Measurements from ENCODE around the gene FUT8. TPM values are rescaled to one million over a fixed set of nuclear protein-coding genes. Genes with fewer than 3 reads are reported as not detected.
"Not testable (repeated sequence)": the region's sequence is repeated elsewhere in the genome, so short reads cannot be mapped to it uniquely, and the experiment has no call there.

The FUT8 gene
- total RNA-seq, 1 donor, result 124 TPM

DNA sequence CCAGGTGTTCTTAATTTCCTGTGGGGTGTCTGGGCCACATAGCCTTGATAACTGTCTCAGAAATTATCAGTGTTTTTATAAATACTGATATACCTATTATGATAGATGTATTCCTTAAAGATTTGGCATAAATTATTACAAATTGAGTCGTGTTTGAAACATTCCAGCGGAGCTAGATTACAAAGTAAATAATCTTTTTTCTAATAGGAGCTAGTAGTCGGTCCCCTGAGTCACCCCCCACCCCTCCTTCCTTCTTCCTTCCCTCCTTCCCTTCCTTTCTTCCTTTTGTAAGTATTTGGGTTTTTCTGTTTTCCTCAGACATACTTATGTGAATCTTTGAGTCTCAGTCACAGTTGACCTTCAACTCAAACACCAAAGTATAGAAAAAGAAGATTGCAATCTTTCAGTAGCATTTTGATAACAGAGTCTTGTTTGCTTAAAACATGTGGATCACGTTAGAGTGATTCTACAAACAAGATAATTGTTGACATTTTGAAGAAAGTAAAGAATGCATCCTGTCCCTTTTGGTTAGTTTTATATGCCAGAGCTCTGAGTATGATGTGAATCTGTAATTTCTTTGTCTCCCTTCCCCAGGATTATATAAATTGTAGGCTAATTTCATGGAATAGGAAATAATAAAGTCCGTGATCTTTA lies 264.0 kb downstream of the FUT8 start:
- no peak for DNase-seq (ENCODE audit: insufficient read length, low spot score, missing footprints)
- H3K36me3 ChIP-seq (ENCODE audit: insufficient read depth, low read length), result no peaks in the 10 kb centered on the region

DNA sequence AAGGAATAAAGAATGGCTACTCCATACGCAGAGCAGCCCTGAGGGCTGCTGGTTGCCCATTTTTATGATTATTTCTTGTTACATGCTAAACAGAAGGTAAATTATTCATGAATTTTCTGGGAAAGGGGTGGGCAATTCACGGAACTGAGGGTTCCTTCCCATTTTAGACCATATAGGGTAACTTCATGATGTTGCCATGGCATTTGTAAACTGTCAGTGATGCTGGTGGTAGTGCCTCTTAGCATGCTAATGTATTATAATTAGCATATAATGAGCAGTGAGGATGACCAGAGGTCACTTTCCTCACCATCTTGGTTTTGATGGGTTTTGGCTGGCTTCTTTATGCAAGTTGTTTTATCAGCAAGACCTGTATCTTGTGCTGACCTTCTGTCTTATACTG lies 273.0 kb downstream of the FUT8 start:
- Histone ChIP-seq H3K4me3 (ENCODE audit: insufficient read depth, low read length) (no peak overlapping the region), H3K27me3 (ENCODE audit: insufficient read depth, low read length) (no peaks in the 10 kb centered on the region), H3K27ac (ENCODE audit: low read depth, low read length) (no peak overlapping the region), H3K4me2 (ENCODE audit: insufficient read depth, low read length) (no peak overlapping the region), H2AFZ (ENCODE audit: low read length) (no peak overlapping the region), H4K20me1 (ENCODE audit: insufficient read depth, low read length) (no peaks in the 10 kb centered on the region), H3K79me2 (ENCODE audit: insufficient read depth, low read length) (no peaks in the 10 kb centered on the region), H3K4me1 (ENCODE audit: insufficient read depth, low read length) (no peaks in the 10 kb centered on the region), H3K36me3 (ENCODE audit: insufficient read depth, low read length) (no peaks in the 10 kb centered on the region), H3K9me3 (ENCODE audit: low read depth, low read length) (no peaks in the 10 kb centered on the region)
- TF ChIP-seq, protein P1, sequence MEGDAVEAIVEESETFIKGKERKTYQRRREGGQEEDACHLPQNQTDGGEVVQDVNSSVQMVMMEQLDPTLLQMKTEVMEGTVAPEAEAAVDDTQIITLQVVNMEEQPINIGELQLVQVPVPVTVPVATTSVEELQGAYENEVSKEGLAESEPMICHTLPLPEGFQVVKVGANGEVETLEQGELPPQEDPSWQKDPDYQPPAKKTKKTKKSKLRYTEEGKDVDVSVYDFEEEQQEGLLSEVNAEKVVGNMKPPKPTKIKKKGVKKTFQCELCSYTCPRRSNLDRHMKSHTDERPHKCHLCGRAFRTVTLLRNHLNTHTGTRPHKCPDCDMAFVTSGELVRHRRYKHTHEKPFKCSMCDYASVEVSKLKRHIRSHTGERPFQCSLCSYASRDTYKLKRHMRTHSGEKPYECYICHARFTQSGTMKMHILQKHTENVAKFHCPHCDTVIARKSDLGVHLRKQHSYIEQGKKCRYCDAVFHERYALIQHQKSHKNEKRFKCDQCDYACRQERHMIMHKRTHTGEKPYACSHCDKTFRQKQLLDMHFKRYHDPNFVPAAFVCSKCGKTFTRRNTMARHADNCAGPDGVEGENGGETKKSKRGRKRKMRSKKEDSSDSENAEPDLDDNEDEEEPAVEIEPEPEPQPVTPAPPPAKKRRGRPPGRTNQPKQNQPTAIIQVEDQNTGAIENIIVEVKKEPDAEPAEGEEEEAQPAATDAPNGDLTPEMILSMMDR (IDR thresholded peaks at IDR 0.05; ENCODE audit: extremely low read depth, low read depth, low read length), result no peak
- no peak for DNase-seq (ENCODE audit: insufficient read length, low spot score, missing footprints)

More for the DNA sequence above, 264.0 kb downstream of the FUT8 start:
- H3K27ac ChIP-seq (ENCODE audit: low read depth, low read length), result no peak overlapping the region
- no peaks in the 10 kb centered on the region for H3K4me1 ChIP-seq (ENCODE audit: insufficient read depth, low read length)
- no peaks in the 10 kb centered on the region for H4K20me1 ChIP-seq (ENCODE audit: insufficient read depth, low read length)
- TF ChIP-seq, protein P1 (IDR thresholded peaks at IDR 0.05; ENCODE audit: extremely low read depth, low read depth, low read length), result no peak
- no peak overlapping the region for H3K4me3 ChIP-seq (ENCODE audit: insufficient read depth, low read length)
- H3K9me3 ChIP-seq (ENCODE audit: low read depth, low read length), result no peaks in the 10 kb centered on the region
- H2AFZ ChIP-seq (ENCODE audit: low read length), result no peak overlapping the region
- no peaks in the 10 kb centered on the region for H3K27me3 ChIP-seq (ENCODE audit: insufficient read depth, low read length)
- H3K4me2 ChIP-seq (ENCODE audit: insufficient read depth, low read length), result no peak overlapping the region
- H3K79me2 ChIP-seq (ENCODE audit: insufficient read depth, low read length), result no peaks in the 10 kb centered on the region

DNA sequence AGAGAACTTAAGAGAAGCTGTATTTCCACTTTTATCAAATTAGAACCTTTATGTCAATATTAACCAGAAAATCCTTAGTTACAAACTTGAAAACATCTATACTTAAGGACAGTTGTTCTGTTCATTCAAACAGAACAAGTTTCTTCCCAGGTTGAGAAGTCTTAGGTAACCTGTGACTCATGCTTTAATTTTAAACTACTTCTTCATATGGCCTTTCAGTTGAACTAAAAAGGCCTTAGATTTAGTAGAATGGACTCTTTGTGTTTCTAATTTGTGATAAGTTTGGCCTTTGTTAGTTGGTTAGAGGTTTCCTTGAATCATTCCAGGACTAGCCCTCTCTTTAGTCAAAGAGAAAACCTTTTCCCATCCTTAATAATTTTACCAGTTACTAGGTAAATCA lies 274.2 kb downstream of the FUT8 start:
- no peaks in the 10 kb centered on the region for H3K36me3 ChIP-seq (ENCODE audit: insufficient read depth, low read length)
- no peak overlapping the region for H3K4me3 ChIP-seq (ENCODE audit: insufficient read depth, low read length)
- no peak overlapping the region for H3K27ac ChIP-seq (ENCODE audit: low read depth, low read length)
- no peaks in the 10 kb centered on the region for H3K79me2 ChIP-seq (ENCODE audit: insufficient read depth, low read length)
- no peaks in the 10 kb centered on the region for H3K27me3 ChIP-seq (ENCODE audit: insufficient read depth, low read length)
- no peaks in the 10 kb centered on the region for H3K4me1 ChIP-seq (ENCODE audit: insufficient read depth, low read length)
- no peak overlapping the region for H3K4me2 ChIP-seq (ENCODE audit: insufficient read depth, low read length)
- no peak for DNase-seq (ENCODE audit: insufficient read length, low spot score, missing footprints)
- no peaks in the 10 kb centered on the region for H3K9me3 ChIP-seq (ENCODE audit: low read depth, low read length)
- H4K20me1 ChIP-seq (ENCODE audit: insufficient read depth, low read length), result no peaks in the 10 kb centered on the region
- TF ChIP-seq, protein P1 (IDR thresholded peaks at IDR 0.05; ENCODE audit: extremely low read depth, low read depth, low read length), result no peak
- no peak overlapping the region for H2AFZ ChIP-seq (ENCODE audit: low read length)

DNA sequence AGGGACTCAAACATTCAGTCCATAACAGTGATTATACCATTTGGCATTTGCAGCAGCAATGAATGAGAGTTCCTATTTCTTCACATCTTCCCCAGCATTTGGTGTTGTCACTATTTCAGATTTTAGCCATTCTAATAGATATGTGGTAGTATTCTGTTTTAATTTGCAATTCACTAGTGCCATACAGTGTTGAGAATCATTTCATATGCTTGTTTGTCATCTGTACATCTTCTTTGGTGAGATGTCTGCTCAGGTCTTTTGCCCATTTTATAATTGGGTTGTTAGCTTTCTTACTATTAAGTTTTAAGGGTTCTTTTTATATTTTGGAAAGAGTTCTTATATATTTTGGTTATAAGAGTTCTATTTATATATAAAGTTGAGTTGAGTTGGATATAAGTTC lies 276.5 kb downstream of the FUT8 start:
- H3K27ac ChIP-seq (ENCODE audit: low read depth, low read length), result no peak overlapping the region
- no peaks in the 10 kb centered on the region for H3K36me3 ChIP-seq (ENCODE audit: insufficient read depth, low read length)
- no peak overlapping the region for H3K4me2 ChIP-seq (ENCODE audit: insufficient read depth, low read length)
- DNase-seq (ENCODE audit: insufficient read length, low spot score, missing footprints), result no peak
- TF ChIP-seq, protein P1 (IDR thresholded peaks at IDR 0.05; ENCODE audit: extremely low read depth, low read depth, low read length), result no peak
- no peaks in the 10 kb centered on the region for H3K4me1 ChIP-seq (ENCODE audit: insufficient read depth, low read length)
- H3K79me2 ChIP-seq (ENCODE audit: insufficient read depth, low read length), result no peaks in the 10 kb centered on the region
- H2AFZ ChIP-seq (ENCODE audit: low read length), result no peak overlapping the region
- no peaks in the 10 kb centered on the region for H3K27me3 ChIP-seq (ENCODE audit: insufficient read depth, low read length)
- no peaks in the 10 kb centered on the region for H3K9me3 ChIP-seq (ENCODE audit: low read depth, low read length)
- no peaks in the 10 kb centered on the region for H4K20me1 ChIP-seq (ENCODE audit: insufficient read depth, low read length)
- H3K4me3 ChIP-seq (ENCODE audit: insufficient read depth, low read length), result no peak overlapping the region

DNA sequence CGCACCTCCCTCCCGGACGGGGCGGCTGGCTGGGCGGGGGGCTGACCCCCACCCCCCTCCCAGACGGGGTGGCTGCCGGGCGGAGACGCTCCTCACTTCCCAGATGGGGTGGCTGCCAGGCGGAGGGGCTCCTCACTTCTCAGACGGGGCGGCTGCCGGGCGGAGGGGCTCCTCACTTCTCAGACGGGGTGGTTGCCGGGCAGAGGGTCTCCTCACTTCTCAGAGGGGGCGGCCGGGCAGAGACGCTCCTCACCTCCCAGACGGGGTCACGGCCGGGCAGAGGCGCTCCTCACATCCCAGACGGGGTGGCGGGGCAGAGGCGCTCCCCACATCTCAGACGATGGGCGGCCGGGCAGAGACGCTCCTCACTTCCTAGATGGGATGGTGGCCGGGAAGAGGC lies 280.0 kb downstream of the FUT8 start:
- not testable (repeated sequence) for H3K79me2 ChIP-seq (ENCODE audit: insufficient read depth, low read length); H3K27ac ChIP-seq (ENCODE audit: low read depth, low read length); H3K9me3 ChIP-seq (ENCODE audit: low read depth, low read length); H3K4me1 ChIP-seq (ENCODE audit: insufficient read depth, low read length); H3K4me2 ChIP-seq (ENCODE audit: insufficient read depth, low read length); DNase-seq (ENCODE audit: insufficient read length, low spot score, missing footprints); H3K4me3 ChIP-seq (ENCODE audit: insufficient read depth, low read length); H3K36me3 ChIP-seq (ENCODE audit: insufficient read depth, low read length); H2AFZ ChIP-seq (ENCODE audit: low read length); H3K27me3 ChIP-seq (ENCODE audit: insufficient read depth, low read length); H4K20me1 ChIP-seq (ENCODE audit: insufficient read depth, low read length)
